Body of pancreas (tissue), 4 donors: ENCODE data around the gene TET2.

Source experiments
- CTCF ChIP-seq, 7 experiments: fragments of 450-650 bp in 4 of 7; fragments of 200-600 bp in 3 of 7; sonication (generic) in 3 of 7; IDR thresholded peaks; one replicate each; pipeline ENCODE4 v1.5.1; 2016 to 2019; ENCODE audit warnings: antibody characterized with exemption in 7 of 7
- POLR2A ChIP-seq, 3 donors: fragments of 450-650 bp; IDR thresholded peaks; one replicate each; pipeline ENCODE4 v1.6.1; 2016; ENCODE audit warnings: antibody characterized with exemption in 3 of 3, mild to moderate bottlenecking in 2 of 3

DNA sequence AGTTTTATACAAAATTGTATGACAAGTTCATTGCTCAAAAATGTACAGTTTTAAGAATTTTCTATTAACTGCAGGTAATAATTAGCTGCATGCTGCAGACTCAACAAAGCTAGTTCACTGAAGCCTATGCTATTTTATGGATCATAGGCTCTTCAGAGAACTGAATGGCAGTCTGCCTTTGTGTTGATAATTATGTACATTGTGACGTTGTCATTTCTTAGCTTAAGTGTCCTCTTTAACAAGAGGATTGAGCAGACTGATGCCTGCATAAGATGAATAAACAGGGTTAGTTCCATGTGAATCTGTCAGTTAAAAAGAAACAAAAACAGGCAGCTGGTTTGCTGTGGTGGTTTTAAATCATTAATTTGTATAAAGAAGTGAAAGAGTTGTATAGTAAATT lies 131.0 kb downstream of the TET2 start:
- TF ChIP-seq CTCF (IDR thresholded peaks at IDR 0.05) = no peak
- TF ChIP-seq POLR2A (IDR thresholded peaks at IDR 0.05) = no peak
